LNCAP (cell line): ENCODE data around the gene SOX3.

ENCODE experiments used
- TF ChIP-seq, protein P1 (sequence below): fragments of 450-650 bp; IDR thresholded peaks from 2 replicates; pipeline ENCODE4 v1.5.1; 2017; ENCODE audit warnings: mild to moderate bottlenecking

The SOX3 gene

GRCh38 chrX:140510895-140511295 is 6.0 kb upstream of the SOX3 start:
- TF ChIP-seq, protein P1, sequence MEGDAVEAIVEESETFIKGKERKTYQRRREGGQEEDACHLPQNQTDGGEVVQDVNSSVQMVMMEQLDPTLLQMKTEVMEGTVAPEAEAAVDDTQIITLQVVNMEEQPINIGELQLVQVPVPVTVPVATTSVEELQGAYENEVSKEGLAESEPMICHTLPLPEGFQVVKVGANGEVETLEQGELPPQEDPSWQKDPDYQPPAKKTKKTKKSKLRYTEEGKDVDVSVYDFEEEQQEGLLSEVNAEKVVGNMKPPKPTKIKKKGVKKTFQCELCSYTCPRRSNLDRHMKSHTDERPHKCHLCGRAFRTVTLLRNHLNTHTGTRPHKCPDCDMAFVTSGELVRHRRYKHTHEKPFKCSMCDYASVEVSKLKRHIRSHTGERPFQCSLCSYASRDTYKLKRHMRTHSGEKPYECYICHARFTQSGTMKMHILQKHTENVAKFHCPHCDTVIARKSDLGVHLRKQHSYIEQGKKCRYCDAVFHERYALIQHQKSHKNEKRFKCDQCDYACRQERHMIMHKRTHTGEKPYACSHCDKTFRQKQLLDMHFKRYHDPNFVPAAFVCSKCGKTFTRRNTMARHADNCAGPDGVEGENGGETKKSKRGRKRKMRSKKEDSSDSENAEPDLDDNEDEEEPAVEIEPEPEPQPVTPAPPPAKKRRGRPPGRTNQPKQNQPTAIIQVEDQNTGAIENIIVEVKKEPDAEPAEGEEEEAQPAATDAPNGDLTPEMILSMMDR = no peak

- TF ChIP-seq, protein P1 = no peak
These were observed 5.4 kb upstream of the SOX3 start for GRCh38 chrX:140510306-140510676.

DNA sequence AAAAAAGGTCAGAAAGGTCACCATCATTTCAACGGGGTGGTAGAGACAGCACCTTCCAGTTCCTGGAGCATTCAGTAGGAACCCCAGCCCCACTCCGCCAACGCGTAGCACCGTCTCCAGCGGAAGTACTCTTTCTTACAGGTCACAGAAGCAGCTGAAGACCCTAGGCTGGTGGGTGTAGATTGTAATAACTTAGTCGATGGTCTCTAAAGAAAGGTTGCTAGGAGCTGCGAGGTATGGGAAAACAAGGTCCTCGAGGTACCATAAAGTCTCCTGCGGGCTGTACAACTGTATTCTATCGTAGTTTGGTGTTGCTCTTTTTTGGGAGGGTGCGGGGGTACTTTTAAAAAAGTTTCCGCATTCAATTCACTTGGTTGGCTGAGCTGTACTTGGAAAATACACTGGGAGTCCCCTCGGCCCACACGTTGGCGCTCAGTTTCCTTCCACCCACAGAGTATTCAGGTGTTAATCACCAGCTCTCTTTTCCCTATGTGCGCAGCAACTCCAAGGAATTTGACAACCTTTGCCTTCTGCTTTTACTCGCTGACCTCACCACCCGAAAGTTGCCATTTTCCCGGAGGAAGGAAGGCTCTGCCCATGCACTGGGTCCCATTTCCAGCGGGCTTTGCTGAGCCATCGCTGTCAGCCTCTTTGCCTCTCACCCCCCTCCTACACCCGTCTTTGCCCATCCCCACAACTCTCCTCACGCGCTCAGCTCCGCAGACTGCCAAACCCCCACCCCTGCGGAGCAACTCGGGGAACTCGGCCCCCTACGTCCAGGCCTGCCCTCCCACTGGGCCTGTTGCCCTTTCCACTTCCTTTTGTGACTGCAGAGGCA is 4.8 kb upstream of the SOX3 start:
- TF ChIP-seq, protein P1 = no peak

GRCh38 chrX:140508958-140509357 is 4.1 kb upstream of the SOX3 start:
- TF ChIP-seq, protein P1 = no peak

GRCh38 chrX:140507982-140508305 is 3.1 kb upstream of the SOX3 start:
- TF ChIP-seq, protein P1 = peak; percentile 26; the same call in 1 of the 2 replicates

DNA sequence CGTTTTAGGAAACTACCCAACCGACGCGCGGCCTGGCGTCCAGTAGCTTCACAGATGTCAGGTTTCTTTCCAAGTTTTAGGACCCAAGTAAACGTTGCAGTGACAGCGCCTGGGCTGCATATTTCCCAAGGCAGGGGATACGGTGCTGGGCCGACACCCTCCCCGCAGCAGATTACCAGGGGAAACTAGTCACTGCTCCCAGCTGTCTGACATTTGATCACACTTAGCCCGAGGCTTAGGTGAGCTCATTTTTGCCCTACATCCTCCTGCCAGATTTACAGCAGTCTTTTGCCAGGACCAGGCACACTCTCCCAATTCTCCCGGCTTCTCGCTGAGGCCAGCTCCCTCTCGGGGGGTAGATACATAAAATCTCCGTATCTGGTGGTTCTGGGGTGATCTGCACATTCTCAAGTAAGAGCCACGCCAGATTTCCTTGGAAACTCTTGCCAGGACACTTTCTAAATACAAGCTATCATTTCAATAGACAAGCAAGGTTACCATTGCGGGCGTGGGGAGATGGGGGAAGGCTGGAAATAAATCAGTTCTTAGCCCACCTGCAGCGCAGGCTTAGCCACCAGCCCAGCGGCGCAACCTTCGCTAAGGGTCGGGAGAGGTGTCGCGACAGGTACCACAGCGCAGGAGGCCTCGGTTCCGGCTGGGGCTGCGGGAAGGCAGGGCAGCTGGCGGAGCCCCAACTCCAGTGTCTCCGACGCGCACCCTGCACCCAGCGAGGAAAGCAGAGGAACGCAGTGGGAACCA is 2.5 kb upstream of the SOX3 start:
- TF ChIP-seq, protein P1 = no peak

DNA sequence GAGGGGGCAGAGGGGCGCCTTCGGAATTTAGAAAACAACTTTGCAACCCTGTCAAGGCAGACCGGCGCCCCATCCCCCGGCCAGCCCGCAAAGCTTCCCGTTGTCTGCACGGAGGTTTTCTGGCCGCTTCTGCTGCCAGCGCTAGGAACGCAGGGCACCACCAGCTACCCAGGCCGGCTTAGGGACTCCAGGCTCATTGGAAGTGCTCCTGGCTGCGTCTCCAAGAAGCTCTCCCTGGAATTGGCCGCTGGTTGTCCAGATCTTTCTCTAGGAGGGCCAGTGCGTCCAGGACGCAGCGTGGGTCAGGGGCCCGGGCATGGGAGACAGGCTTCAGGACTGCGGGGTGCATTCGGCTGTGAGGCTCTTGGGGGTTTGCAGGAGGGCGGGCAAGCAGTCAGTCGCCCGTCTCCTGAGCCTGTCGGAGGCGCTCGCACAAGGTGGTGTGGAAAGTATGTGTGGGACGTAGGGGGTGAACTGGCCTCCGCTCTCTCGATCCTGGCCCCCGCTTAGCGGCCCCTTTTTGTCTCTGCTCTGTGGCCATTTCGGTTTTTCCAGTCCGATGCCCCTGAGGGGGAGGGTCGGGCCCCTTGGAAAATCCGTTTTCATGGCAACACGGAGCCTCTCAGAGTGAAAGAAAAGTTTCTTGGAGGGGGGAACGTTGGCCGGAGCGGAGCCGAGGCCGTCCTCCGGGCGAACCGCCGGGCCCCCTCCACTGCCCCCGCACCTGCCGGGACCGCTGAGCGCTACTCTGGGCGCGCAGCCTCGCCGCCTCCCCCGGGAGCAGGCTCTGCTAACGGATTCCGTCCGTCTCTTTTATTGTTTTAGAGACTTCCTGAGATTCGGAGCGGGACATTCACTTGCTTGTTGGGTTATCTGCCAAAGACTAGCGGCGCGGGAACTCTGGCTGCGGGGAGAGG is 810 bp upstream of the SOX3 start:
- TF ChIP-seq, protein P1 = no peak
